ENCODE data around the gene STMN1. TPM values are rescaled to one million over a fixed set of nuclear protein-coding genes. Genes with fewer than 3 reads are reported as not detected.

STMN1 gene
- total RNA-seq, 1 experiment from 2014 or later: 462 TPM

GRCh38 chr1:25895365-25895990, 10.7 kb downstream of the STMN1 start:
- peak; percentile 74 for DNase-seq (ENCODE audit: low read depth)

DNA sequence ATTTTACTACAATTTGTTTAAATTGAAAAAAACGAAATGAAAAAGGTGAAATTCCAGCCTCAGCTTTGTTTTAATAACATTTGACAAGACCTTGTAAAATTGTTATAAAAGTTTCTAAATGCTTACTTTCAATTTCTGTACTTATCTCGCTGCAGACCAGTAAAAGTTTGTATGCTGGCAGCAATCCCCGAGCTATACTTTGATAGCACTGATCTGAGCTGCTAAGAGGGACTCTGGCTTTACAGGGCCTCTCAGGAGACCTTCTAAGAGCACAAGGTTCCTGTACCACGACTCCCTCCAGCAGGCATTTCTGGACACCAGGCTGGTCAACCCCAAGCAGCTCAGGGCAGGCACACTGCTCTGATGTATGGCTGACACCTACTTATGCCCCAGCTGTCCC, 13.1 kb downstream of the STMN1 start:
- DNase-seq (ENCODE audit: low read depth): peak; percentile 42

DNA sequence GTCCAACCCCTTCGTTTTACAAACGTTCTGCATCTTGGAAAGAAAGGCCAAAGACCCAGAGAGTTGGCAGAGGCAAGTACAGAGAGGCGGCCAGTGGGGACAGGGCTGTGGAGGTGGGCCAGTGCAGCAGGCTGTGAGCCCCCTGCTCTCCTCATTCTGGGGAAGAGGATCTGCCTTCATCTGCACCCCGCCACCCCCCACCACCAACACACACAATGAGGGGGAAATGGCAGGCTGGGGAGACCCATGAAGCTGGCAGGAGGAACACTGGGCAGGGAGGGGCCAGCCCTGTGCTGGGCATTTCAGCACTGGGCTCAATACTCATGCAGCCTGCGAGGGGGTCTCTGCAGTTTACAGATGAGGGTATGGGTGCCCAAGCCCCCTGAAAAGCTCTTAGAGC, 14.6 kb downstream of the STMN1 start:
- DNase-seq (ENCODE audit: low read depth): no peak

DNA sequence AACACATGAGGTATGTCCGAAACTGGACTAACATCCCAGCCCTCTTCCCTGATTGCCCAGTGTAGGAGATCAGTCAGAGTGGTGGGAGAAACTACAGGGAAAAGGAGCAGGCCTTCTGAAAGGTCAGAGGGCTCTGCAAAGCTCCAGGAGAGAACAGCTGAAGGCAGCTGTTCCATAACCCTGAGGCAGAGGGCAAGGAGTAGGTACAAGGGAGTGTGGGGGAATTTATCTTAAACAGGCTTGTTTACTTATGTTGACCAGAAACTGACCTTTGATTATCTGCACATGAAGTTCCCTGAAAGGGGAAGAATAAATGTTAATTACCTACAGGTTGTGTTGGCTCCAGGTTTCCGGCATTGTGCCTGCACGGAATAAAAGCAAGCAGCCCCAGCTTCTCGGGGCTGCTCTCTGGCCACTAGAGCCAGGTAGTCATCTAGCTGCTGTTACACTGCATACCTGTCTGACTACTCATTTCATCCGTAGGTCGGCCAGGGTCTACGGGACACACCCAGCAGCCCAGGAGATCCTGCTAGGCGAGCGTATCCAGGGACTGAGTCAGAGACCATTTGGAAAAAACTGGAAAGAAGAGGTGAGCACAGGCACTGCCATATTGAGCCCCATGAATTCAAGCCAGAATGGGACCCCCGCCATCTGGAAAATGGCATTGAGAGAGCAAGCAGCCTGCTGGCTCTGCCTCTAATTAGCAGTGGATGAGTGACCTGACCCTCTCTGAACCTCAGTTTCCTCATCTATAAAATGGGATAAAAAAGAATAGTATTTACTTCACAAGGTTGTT, 15.8 kb downstream of the STMN1 start:
- DNase-seq (ENCODE audit: low read depth): peak; percentile 93

DNA sequence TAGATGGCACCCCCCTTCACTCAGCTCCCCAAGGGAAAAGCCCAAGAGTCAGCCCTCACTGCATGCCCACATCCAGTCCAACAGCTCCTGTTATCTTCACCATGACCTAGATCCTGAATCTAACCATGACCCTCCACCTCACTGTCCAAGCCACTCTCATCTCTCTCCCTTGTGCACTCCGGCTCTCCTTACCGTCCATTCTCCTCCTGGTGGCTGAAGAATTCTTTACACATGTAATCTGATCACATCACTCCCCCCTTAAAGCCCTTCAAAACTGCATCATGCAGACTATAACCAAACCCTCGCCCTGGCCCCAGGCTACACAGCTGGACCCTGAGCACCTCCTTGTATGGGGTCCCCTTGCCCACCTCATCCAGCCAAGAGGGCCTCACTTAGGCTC, 16.7 kb downstream of the STMN1 start:
- DNase-seq (ENCODE audit: low read depth): no peak

DNA sequence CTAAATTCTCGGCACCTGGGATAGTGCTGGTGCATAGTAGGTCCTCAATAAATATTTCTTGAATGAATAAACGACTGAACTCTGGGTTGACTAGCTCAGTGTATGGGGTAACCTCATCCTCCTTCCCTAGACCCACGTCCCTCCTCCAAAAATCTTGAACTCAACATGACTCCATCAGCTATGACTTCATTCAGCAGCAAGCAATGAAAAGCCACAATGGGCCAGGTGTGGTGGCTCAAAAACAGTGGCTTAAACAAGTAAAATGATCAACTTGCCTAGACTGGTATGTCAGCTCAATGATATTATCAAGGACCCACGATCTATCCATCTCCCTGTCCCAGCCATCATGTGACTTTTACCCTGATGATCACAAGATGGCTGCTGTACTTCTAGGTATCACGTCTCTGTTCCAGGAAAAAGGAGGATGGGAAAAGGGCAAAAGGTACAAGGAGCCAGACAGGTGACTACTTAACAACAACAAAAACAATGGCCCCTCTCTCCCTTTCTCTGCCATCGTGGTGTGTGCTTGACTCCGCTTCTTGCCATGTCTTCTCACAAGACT, 17.7 kb downstream of the STMN1 start:
- no peak for DNase-seq (ENCODE audit: low read depth)

DNA sequence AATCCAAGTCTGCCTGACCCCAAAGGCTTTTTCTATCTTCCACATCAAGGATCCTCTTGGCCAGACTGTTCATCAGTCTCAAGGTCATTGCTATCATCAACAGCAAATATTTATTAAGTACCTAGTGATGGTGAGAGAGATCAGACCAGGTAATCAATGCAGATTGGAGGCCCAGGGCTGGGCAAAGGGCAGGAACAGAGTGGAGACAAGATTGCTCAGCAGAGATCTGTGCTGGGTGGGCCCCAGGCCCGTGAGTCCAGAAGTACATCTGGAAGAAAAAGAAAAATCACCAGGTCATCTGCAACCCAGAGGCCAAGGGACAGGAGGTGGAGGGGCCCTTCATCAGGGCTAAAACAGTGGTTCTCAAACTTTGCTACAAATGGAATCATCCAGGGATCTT, 20.6 kb downstream of the STMN1 start:
- DNase-seq (ENCODE audit: low read depth): no peak

DNA sequence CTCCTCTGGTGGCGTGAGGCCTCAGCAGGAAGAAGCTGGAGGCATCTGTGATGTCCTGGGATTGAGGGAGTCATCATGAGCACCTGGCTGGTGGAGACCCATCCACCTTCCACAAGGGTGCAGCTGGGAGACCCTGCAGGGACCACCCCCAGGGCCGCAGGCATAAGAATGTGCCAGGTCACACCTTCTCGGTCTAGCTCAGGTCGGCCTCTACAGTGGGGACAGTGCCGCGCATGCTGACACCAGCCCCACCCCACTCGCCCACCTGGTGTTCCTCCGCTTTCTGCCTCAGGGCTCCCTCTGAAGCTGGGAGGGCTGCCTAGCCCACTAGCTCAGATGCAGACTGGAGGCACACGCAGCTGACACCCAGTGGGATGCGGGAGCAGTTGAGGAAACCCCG, 25.0 kb downstream of the STMN1 start:
- no peak for DNase-seq (ENCODE audit: low read depth)

- no peak for DNase-seq (ENCODE audit: low read depth)
These were observed 25.7 kb downstream of the STMN1 start for GRCh38 chr1:25880518-25880917.

GRCh38 chr1:25879675-25880074, 26.5 kb downstream of the STMN1 start:
- no peak for DNase-seq (ENCODE audit: low read depth)

DNA sequence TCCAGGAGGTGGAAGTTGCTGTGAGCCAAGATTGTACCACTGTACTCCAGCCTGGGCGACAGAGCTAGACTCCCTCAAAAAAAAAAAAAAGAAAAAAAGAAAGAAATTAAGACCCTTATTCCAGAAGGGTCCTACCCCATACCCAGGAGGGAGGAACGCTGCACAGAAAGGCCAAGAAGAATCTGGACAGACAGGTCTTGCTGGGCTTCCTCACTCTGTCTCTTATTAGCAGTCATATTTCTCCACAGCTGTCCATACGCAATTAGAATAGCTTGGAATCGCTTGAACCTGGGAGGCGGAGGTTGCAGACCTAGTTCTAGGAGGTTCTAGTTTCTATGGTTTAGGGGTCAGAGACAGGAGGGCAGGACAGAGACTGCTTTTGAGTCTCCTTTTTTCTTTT, 27.5 kb downstream of the STMN1 start:
- no peak for DNase-seq (ENCODE audit: low read depth)

- DNase-seq (ENCODE audit: low read depth): no peak
These were observed 29.1 kb downstream of the STMN1 start for GRCh38 chr1:25877155-25877554.

DNA sequence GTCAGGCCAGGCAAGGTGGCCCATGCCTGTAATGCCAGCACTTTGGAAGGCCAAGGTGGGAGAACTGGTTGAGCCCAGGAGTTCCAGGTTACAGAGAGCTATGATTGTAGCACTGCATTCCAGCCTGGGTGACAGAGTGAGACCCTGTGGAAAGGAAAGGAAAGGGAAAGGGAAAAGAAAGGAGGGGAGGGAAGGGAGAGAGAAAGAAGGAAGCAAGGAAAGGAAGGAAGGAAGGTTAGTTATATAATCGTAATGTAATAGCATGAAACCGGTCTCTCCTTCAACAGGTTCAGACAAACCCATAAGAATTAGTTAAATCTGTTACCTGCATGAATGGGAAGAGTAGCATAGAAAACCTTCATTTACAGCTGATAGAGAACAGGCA, 29.5 kb downstream of the STMN1 start:
- no peak for DNase-seq (ENCODE audit: low read depth)

- DNase-seq (ENCODE audit: low read depth): no peak
These were observed 30.1 kb downstream of the STMN1 start for GRCh38 chr1:25875856-25876692.

GRCh38 chr1:25875154-25875855, 30.9 kb downstream of the STMN1 start, which contains the start of gene PAQR7:
TSS of gene PAQR7 (minus strand) at chr1:25875708. CDS start at chr1:25863839, 11,869 bp downstream.
- peak; percentile 72 for DNase-seq (ENCODE audit: low read depth)

DNA sequence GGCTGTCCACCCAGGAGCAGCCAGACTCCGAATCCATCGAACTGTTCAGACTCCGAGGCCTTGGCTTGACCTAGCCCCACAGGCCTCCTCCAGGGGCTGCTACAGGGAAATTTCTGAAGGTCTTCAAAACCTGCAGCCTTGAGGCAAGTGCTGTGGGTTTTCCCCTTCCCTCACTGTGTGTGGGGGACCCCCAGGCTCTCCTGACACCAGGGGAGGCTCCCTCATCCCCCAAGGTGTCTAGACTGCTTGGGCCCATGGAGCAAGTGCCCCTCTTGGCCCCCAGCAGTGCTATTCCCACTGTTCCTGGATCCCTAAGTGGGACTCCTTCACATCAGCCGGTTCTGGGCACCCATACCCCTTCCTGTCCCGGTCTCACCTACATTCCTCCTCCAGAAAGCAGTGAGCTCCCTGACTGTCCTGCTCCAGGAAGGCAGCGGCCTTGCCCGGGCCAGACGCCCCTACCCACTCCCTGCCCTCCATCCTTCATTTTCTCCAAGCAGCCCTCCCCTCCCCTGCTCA, 31.5 kb downstream of the STMN1 start:
- DNase-seq (ENCODE audit: low read depth): no peak

DNA sequence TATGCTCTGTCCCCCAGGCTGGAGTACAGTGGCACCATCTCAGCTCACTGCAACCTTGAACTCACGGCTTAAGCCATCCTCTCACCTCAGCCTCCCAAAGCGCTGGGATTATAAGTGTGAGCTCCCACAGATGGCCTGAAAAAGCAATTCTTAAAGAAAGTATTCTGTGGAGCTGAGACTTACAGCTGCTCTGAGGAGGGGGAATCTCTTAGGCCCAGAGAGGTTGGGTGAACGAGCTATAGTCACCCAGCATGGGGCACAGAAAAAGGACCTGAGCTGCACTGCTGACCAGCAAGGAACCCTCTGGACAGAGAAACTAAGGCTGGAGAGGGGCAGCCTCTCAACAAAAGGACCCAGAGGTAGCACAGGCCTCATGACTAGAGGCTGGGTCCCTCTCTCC, 32.0 kb downstream of the STMN1 start:
- DNase-seq (ENCODE audit: low read depth): no peak

DNA sequence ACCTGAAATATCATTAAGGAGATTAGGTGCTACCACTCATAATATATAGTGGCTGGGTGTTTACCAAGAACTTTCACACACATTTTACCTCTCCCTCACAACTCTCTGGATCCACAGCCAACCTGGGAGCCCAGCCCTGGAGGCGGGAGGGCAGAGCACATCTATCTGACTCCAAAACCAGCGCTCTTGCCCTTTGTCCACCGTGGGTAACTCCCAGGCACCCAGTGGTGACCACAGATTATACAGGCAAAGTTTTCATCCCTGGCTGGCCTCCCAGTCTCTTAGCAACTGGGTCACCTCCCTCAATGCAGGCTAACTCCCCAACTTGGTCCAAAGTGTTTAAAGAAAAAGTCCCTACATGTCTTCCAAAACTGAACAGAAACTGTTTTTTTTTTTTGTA, 33.1 kb downstream of the STMN1 start:
- DNase-seq (ENCODE audit: low read depth): peak; percentile 71

GRCh38 chr1:25872713-25873112, 33.5 kb downstream of the STMN1 start:
- DNase-seq (ENCODE audit: low read depth): no peak

GRCh38 chr1:25871704-25872494, 34.3 kb downstream of the STMN1 start:
- DNase-seq (ENCODE audit: low read depth): no peak
